Suprapubic skin (tissue), 4 donors: Measurements from ENCODE around the gene GNG4.

ENCODE experiments used
- CTCF ChIP-seq, 2 donors: fragments of 200-600 bp in 1 of 2; fragments of 450-650 bp in 1 of 2; sonication (generic) in 1 of 2; IDR thresholded peaks; one replicate each; pipeline ENCODE4 v1.5.1; 2016 to 2019; ENCODE audit warnings: antibody characterized with exemption in 2 of 2, mild to moderate bottlenecking in 1 of 2, moderate library complexity in 1 of 2
- EP300 ChIP-seq: sonication (generic); formaldehyde crosslinking; IDR thresholded peaks from one replicate; pipeline ENCODE4 v1.6.1; 2017; ENCODE audit warnings: antibody characterized with exemption
- POLR2A ChIP-seq, 2 donors: fragments of 450-650 bp; IDR thresholded peaks; one replicate each; pipeline ENCODE4 v1.6.1; 2017; ENCODE audit warnings: antibody characterized with exemption in 2 of 2, mild to moderate bottlenecking in 2 of 2, moderate library complexity in 2 of 2
- POLR2AphosphoS5 ChIP-seq, 3 donors: sonication (generic); formaldehyde crosslinking; IDR thresholded peaks; one replicate each; pipeline ENCODE4 v1.6.1; 2017; ENCODE audit warnings: antibody characterized with exemption in 3 of 3

- TF ChIP-seq CTCF (IDR thresholded peaks at IDR 0.05) (no peak), POLR2A (IDR thresholded peaks at IDR 0.05) (no peak), EP300 (no peak), POLR2AphosphoS5 (IDR thresholded peaks at IDR 0.05) (no peak)
These were observed 132.6 kb downstream of the GNG4 start for GRCh38 chr1:235516862-235517446.
